Lower leg skin (tissue), 3 donors: ENCODE data around the gene COTL1.

ENCODE experiments used
- CTCF ChIP-seq, 3 donors: fragments of 450-650 bp; IDR thresholded peaks; one replicate each; pipeline ENCODE4 v1.5.1; 2016; ENCODE audit warnings: antibody characterized with exemption in 3 of 3, mild to moderate bottlenecking in 3 of 3, moderate library complexity in 2 of 3
- POLR2A ChIP-seq, 2 donors: fragments of 450-650 bp; IDR thresholded peaks; one replicate each; pipeline ENCODE4 v1.6.1; 2016 to 2017; ENCODE audit warnings: antibody characterized with exemption in 2 of 2, mild to moderate bottlenecking in 1 of 2, moderate library complexity in 1 of 2

DNA sequence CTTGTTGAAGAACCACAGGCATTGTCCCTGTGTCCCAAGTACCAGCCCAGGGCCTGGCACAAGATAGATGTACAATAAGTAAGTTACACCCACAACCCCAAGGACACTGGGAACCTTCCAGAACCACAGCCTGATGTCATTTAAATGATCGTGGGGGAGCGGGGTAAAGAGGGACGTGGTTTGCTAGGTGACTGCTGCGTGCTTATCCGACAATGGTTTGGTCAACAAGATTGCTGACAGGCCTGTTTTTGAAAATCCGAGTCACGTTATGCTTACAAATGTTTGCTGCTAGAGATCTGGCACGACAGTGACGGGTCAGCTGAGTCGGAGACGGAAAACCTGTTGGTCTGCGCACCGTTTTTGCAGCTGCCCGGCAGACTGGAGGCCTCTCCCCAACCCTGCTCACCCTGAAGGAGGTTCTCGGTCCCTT, 22.8 kb downstream of the COTL1 start:
- TF ChIP-seq CTCF (IDR thresholded peaks at IDR 0.05) (no peak), POLR2A (IDR thresholded peaks at IDR 0.05) (no peak)
